Measurements from ENCODE around the gene NAXE. TPM values are rescaled to one million over a fixed set of nuclear protein-coding genes. Genes with fewer than 3 reads are reported as not detected.
A peak's percentile ranks its signal among the peaks of the same experiment; 100 is the strongest.

The NAXE gene
- total RNA-seq, 1 donor from 2014 or later = 44.5 TPM

DNA sequence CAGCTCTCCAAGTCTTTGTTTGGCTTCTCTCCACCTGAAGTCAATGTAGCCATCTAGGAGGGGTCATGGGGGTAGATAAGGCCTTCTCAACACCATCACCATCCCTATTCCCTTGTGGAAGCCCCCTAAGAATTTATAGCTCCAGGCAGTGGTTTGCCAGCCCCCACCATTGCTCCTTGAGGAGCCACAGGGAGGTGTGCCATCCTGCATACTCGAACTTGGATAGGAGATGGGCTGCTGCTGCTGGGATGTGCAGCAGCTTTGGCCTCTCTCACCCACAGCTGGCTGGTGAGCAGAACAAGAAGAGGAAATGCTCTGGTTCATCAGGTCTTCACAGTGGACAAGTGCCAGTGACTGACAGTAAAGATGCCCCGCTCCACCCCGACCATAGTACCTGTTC, 4.8 kb downstream of the NAXE start:
- H3K4me3 Mint-ChIP-seq (ENCODE audit: unreplicated experiment) = no peak overlapping the region
- peaks cover 12% of the 10 kb centered on the region for H3K27me3 Mint-ChIP-seq (ENCODE audit: unreplicated experiment)
- no peak overlapping the region for H3K27ac Mint-ChIP-seq (ENCODE audit: unreplicated experiment)
- peaks cover 11% of the 10 kb centered on the region for H3K9me3 Mint-ChIP-seq (ENCODE audit: unreplicated experiment)
- peaks cover 9% of the 10 kb centered on the region for H3K4me1 Mint-ChIP-seq (ENCODE audit: low read depth, unreplicated experiment)
- H3K36me3 Mint-ChIP-seq (ENCODE audit: unreplicated experiment) = no peaks in the 10 kb centered on the region
- TF ChIP-seq, protein P1, sequence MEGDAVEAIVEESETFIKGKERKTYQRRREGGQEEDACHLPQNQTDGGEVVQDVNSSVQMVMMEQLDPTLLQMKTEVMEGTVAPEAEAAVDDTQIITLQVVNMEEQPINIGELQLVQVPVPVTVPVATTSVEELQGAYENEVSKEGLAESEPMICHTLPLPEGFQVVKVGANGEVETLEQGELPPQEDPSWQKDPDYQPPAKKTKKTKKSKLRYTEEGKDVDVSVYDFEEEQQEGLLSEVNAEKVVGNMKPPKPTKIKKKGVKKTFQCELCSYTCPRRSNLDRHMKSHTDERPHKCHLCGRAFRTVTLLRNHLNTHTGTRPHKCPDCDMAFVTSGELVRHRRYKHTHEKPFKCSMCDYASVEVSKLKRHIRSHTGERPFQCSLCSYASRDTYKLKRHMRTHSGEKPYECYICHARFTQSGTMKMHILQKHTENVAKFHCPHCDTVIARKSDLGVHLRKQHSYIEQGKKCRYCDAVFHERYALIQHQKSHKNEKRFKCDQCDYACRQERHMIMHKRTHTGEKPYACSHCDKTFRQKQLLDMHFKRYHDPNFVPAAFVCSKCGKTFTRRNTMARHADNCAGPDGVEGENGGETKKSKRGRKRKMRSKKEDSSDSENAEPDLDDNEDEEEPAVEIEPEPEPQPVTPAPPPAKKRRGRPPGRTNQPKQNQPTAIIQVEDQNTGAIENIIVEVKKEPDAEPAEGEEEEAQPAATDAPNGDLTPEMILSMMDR (IDR thresholded peaks at IDR 0.05; ENCODE audit: partially characterized antibody, unreplicated experiment) = no peak
- no peak for DNase-seq

DNA sequence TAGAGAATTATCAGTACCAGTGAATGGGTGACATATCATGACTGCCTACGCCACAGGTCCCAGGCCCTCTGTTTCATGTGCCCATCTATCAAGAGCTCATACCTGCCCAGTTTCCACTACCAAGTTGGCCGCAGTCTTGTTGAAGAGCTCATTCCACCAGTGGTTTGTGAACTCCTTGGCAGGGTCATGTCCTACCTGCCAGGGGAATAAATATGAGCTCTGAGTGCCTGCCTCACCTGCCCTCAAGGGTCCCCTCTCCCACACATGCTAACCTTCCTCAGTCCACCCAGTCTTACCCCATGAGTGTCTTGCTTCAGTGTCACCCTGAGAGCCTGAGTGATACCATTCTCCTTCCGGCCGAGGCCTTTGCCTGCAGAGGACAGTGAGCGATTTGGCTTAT, 6.5 kb downstream of the NAXE start:
- H3K27me3 Mint-ChIP-seq (ENCODE audit: unreplicated experiment) = peaks cover 11% of the 10 kb centered on the region
- no peak overlapping the region for H3K4me3 Mint-ChIP-seq (ENCODE audit: unreplicated experiment)
- peaks cover 9% of the 10 kb centered on the region for H3K4me1 Mint-ChIP-seq (ENCODE audit: low read depth, unreplicated experiment)
- TF ChIP-seq, protein P1 (IDR thresholded peaks at IDR 0.05; ENCODE audit: partially characterized antibody, unreplicated experiment) = no peak
- H3K9me3 Mint-ChIP-seq (ENCODE audit: unreplicated experiment) = peaks cover 9% of the 10 kb centered on the region
- H3K27ac Mint-ChIP-seq (ENCODE audit: unreplicated experiment) = no peak overlapping the region
- no peak for DNase-seq
- H3K36me3 Mint-ChIP-seq (ENCODE audit: unreplicated experiment) = no peaks in the 10 kb centered on the region

DNA sequence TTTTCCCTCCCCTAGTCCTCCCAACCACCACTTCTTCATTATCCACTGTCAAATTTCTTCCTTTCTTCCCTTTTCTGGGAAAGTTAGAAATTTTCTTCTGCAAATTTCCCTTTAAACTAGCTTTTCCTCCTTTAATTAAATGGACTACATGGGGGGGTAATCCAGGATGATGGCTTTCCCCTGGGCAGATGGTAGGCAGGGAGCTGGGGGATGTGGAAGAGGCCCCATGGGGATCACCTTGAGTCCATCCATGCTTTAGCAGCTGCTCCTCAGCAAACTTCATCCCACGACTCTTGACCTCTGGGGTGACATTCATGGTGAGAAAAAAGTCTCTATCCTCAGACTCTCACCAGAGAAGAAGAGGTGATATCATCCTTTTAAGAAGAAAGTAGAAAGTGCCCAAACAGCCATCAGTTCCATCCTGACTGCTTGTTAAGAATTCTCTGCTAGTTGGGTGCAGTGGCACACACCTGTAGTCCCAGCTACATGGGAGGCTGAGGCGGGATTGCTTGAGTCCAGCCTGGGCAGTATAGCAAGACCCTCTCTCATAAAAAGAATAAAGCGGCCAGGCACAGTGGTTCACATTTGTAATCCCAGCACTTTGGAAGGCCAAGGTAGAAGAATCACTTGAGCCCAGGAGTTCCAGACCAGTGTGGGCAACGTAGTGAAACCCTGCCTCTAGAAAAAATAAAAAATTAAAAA, 7.3 kb downstream of the NAXE start:
- H3K27ac Mint-ChIP-seq (ENCODE audit: unreplicated experiment) = no peak overlapping the region
- TF ChIP-seq, protein P1 (IDR thresholded peaks at IDR 0.05; ENCODE audit: partially characterized antibody, unreplicated experiment) = no peak
- no peak overlapping the region for H3K4me3 Mint-ChIP-seq (ENCODE audit: unreplicated experiment)
- H3K9me3 Mint-ChIP-seq (ENCODE audit: unreplicated experiment) = peaks cover 9% of the 10 kb centered on the region
- peaks cover 11% of the 10 kb centered on the region for H3K27me3 Mint-ChIP-seq (ENCODE audit: unreplicated experiment)
- peaks cover 9% of the 10 kb centered on the region for H3K4me1 Mint-ChIP-seq (ENCODE audit: low read depth, unreplicated experiment)
- no peak for DNase-seq
- H3K36me3 Mint-ChIP-seq (ENCODE audit: unreplicated experiment) = no peaks in the 10 kb centered on the region

GRCh38 chr1:156599811-156600210, 8.2 kb downstream of the NAXE start:
- Mint-ChIP-seq H3K27ac (ENCODE audit: unreplicated experiment) (no peak overlapping the region), H3K27me3 (ENCODE audit: unreplicated experiment) (peaks cover 11% of the 10 kb centered on the region), H3K4me1 (ENCODE audit: low read depth, unreplicated experiment) (peaks cover 9% of the 10 kb centered on the region), H3K36me3 (ENCODE audit: unreplicated experiment) (no peaks in the 10 kb centered on the region), H3K4me3 (ENCODE audit: unreplicated experiment) (no peak overlapping the region), H3K9me3 (ENCODE audit: unreplicated experiment) (peaks cover 9% of the 10 kb centered on the region)
- no peak for DNase-seq
- TF ChIP-seq, protein P1 (IDR thresholded peaks at IDR 0.05; ENCODE audit: partially characterized antibody, unreplicated experiment) = no peak

DNA sequence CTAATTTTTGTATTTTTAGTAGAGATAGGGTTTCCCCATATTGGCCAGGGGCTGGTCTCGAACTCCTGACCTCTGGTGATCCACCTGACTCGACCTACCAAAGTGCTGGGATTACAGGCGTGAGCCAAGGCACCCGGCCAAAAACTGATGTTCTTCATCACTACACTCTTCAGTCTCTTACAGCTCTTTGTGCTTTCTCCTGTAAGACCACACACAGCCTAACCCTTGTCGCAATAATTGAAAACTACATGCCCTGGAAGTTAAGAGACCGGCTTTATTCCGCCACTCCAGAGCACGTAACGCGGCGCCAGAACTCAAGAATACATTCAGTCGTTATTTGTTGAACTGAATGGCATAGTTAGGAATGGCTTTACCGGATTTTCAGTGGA, 9.2 kb downstream of the NAXE start:
- TF ChIP-seq, protein P1 (IDR thresholded peaks at IDR 0.05; ENCODE audit: partially characterized antibody, unreplicated experiment) = no peak
- peaks cover 5% of the 10 kb centered on the region for H3K27me3 Mint-ChIP-seq (ENCODE audit: unreplicated experiment)
- H3K9me3 Mint-ChIP-seq (ENCODE audit: unreplicated experiment) = peaks cover 6% of the 10 kb centered on the region
- peaks cover 9% of the 10 kb centered on the region for H3K4me1 Mint-ChIP-seq (ENCODE audit: low read depth, unreplicated experiment)
- H3K27ac Mint-ChIP-seq (ENCODE audit: unreplicated experiment) = peak overlapping the region; percentile 95
- no peak for DNase-seq
- peak overlapping the region; percentile 100 for H3K4me3 Mint-ChIP-seq (ENCODE audit: unreplicated experiment)
- H3K36me3 Mint-ChIP-seq (ENCODE audit: unreplicated experiment) = no peaks in the 10 kb centered on the region
